K562 (cell line): ENCODE measurements around the gene ATP5F1A. TPM values are rescaled to one million over a fixed set of nuclear protein-coding genes. Genes with fewer than 3 reads are reported as not detected.

Source experiments
- ARID4B ChIP-seq: sonication (generic); formaldehyde crosslinking; IDR thresholded peaks from 2 replicates; pipeline ENCODE4 v1.8.0; 2022; ENCODE audit warnings: mild to moderate bottlenecking, missing genetic modification reagents
- BDP1 ChIP-seq: IDR thresholded peaks from 3 replicates; pipeline ENCODE4 v1.6.1; 2011; ENCODE audit not compliant: insufficient read length, insufficient read depth
- CBFB ChIP-seq: sonication (generic); formaldehyde crosslinking; IDR thresholded peaks from 2 replicates; pipeline ENCODE4 v1.4.0; 2020; ENCODE audit warnings: mild to moderate bottlenecking, missing genetic modification reagents
- CEBPB ChIP-seq: fragments of 450-650 bp; IDR thresholded peaks from 2 replicates; pipeline ENCODE4 v1.6.1; 2016; ENCODE audit warnings: missing genetic modification characterization, missing compliant biosample characterization
- CGGBP1 ChIP-seq: fragments of 250-450 bp; sonication (Bioruptor Pico); IDR thresholded peaks from 2 replicates; pipeline ENCODE4 v1.9.0; 2021; ENCODE audit warnings: mild to moderate bottlenecking
- CLOCK ChIP-seq: fragments of 250-450 bp; sonication (Bioruptor Pico); IDR thresholded peaks from 2 replicates; pipeline ENCODE4 v1.4.0; 2020; ENCODE audit warnings: mild to moderate bottlenecking, moderate library complexity, borderline replicate concordance
- FOXJ2 ChIP-seq: fragments of 200-800 bp; sonication (Bioruptor generic); IDR thresholded peaks from 2 replicates; pipeline ENCODE4 v1.6.1; 2016; ENCODE audit warnings: missing genetic modification characterization, missing compliant biosample characterization
- PHB ChIP-seq: fragments of 250-450 bp; sonication (Bioruptor Pico); IDR thresholded peaks from 2 replicates; pipeline ENCODE4 v1.5.0; 2021
- ZNF699 ChIP-seq: fragments of 250-450 bp; sonication (Bioruptor Pico); IDR thresholded peaks from 2 replicates; pipeline ENCODE4 v1.8.0; 2021; ENCODE audit warnings: mild to moderate bottlenecking, moderate library complexity; ENCODE audit not compliant: insufficient replicate concordance
- ZZZ3 ChIP-seq: fragments of 450-650 bp; IDR thresholded peaks from 2 replicates; pipeline ENCODE4 v1.6.1; 2016; ENCODE audit warnings: antibody characterized with exemption, mild to moderate bottlenecking, moderate library complexity
- polyA plus RNA-seq, 8 experiments: library from polyadenylated mRNA; depleted of rRNA in 4 of 8; stranded (reverse) in 5 of 8; unstranded in 3 of 8; fragments of >200 nt; fragmentation: Nextera tagmentation in 2 of 8; fragmentation: Illumina TruSeq in 1 of 8; extraction: Ambion mirVana in 2 of 8; extraction: Trizol in 1 of 8; gene quantifications; 2 replicates each; pipeline versions ENCODE4 v1.2.1 to v1.2.3, GENCODE V29; 2011 to 2014; ENCODE audit warnings: inconsistent platforms in 1 of 8, missing spikeins in 1 of 8
- total RNA-seq, 7 experiments: library from RNA; depleted of rRNA in 6 of 7; stranded (reverse); fragments of >200 nt in 6 of 7; fragmentation: Illumina TruSeq in 2 of 7; extraction: Trizol in 2 of 7; gene quantifications; 2 replicates each; pipeline versions ENCODE4 v1.2.1 to v1.2.3, GENCODE V29; 2011 to 2021; ENCODE audit warnings: low replicate concordance in 1 of 7

Gene ATP5F1A
- total and polyA plus RNA-seq, 9 of the 15 experiments (the other 6 are each of a cell fraction or from before 2014, with no cell fraction given) = 377 to 762 (median 490) TPM

GRCh38 chr18:46040747-46041104, 57.4 kb downstream of the ATP5F1A start (continued):
- TF ChIP-seq CBFB (CRISPR knock-in tag) = no peak
- no peak for TF ChIP-seq ARID4B (CRISPR knock-in tag)
- no peak for TF ChIP-seq CEBPB (tag)
- no peak for TF ChIP-seq CGGBP1 (CRISPR knock-in tag)
- no peak for TF ChIP-seq BDP1
- TF ChIP-seq ZNF699 (CRISPR knock-in tag) = no peak
- no peak for TF ChIP-seq ZZZ3
- TF ChIP-seq FOXJ2 = no peak
- TF ChIP-seq CLOCK = no peak
- TF ChIP-seq PHB (CRISPR knock-in tag) = no peak
